HepG2 (cell line): ENCODE measurements around the gene RHOT2. TPM values are rescaled to one million over a fixed set of nuclear protein-coding genes. Genes with fewer than 3 reads are reported as not detected.

Experiments used
- AKAP8 ChIP-seq: sonication (generic); formaldehyde crosslinking; IDR thresholded peaks from 2 replicates; pipeline ENCODE4 v1.5.1; 2020; ENCODE audit warnings: mild to moderate bottlenecking, missing genetic modification reagents
- CHD4 ChIP-seq: fragments of 200-600 bp; sonication (generic); IDR thresholded peaks from 2 replicates; pipeline ENCODE4 v1.7.0; 2017; ENCODE audit warnings: mild to moderate bottlenecking, low read length, borderline replicate concordance
- KIAA2018 ChIP-seq: sonication (generic); formaldehyde crosslinking; IDR thresholded peaks from 2 replicates; pipeline ENCODE4 v1.5.0; 2020; ENCODE audit warnings: mild to moderate bottlenecking, missing genetic modification reagents, borderline replicate concordance
- MED13 ChIP-seq: sonication (generic); formaldehyde crosslinking; IDR thresholded peaks from 2 replicates; pipeline ENCODE4 v1.5.0; 2020; ENCODE audit warnings: missing genetic modification reagents
- MIER2 ChIP-seq: IDR thresholded peaks from 2 replicates; pipeline ENCODE4 v1.6.1; 2016; ENCODE audit warnings: missing biosample characterization, missing genetic modification reagents
- MLX ChIP-seq: IDR thresholded peaks from 2 replicates; pipeline ENCODE4 v1.6.1; 2016
- NFYB ChIP-seq: sonication (generic); formaldehyde crosslinking; IDR thresholded peaks from 2 replicates; pipeline ENCODE4 v1.4.0; 2020; ENCODE audit warnings: missing genetic modification reagents
- STAT6 ChIP-seq: sonication (generic); formaldehyde crosslinking; IDR thresholded peaks from 2 replicates; pipeline ENCODE4 v1.4.0; 2020; ENCODE audit warnings: missing genetic modification reagents, mild to moderate bottlenecking, borderline replicate concordance
- THRA ChIP-seq: sonication (generic); formaldehyde crosslinking; IDR thresholded peaks from 2 replicates; pipeline ENCODE4 v1.4.0; 2020; ENCODE audit warnings: missing genetic modification reagents, borderline replicate concordance
- THYN1 ChIP-seq: sonication (generic); formaldehyde crosslinking; IDR thresholded peaks from 2 replicates; pipeline ENCODE4 v1.8.1; 2023; ENCODE audit warnings: low read depth, mild to moderate bottlenecking, moderate library complexity, missing genetic modification reagents, borderline replicate concordance
- U2AF2 ChIP-seq: fragments of 200-400 bp; formaldehyde crosslinking; IDR thresholded peaks from 2 replicates; pipeline ENCODE4 v1.6.1; 2017; ENCODE audit warnings: low read depth, mild to moderate bottlenecking, low read length
- ZNF343 ChIP-seq: sonication (generic); formaldehyde crosslinking; IDR thresholded peaks from 2 replicates; pipeline ENCODE4 v1.4.0; 2020; ENCODE audit warnings: mild to moderate bottlenecking, missing genetic modification reagents
- ZNF451 ChIP-seq: sonication (generic); formaldehyde crosslinking; IDR thresholded peaks from 2 replicates; pipeline ENCODE4 v1.5.0; 2020; ENCODE audit warnings: mild to moderate bottlenecking, missing genetic modification reagents
- ZNF501 ChIP-seq: sonication (generic); formaldehyde crosslinking; IDR thresholded peaks from 2 replicates; pipeline ENCODE4 v1.5.1; 2020; ENCODE audit warnings: mild to moderate bottlenecking, moderate library complexity, missing genetic modification reagents
- ZNF614 ChIP-seq: IDR thresholded peaks from 2 replicates; pipeline ENCODE4 v1.6.1; 2018; ENCODE audit warnings: missing biosample characterization, missing genetic modification reagents, inconsistent platforms, borderline replicate concordance
- ZNF670 ChIP-seq: sonication (generic); formaldehyde crosslinking; IDR thresholded peaks from 2 replicates; pipeline ENCODE4 v1.8.0; 2022; ENCODE audit warnings: mild to moderate bottlenecking, missing genetic modification reagents, borderline replicate concordance
- polyA plus RNA-seq, 8 experiments: library from polyadenylated mRNA; depleted of rRNA in 3 of 8; stranded (reverse) in 7 of 8; unstranded in 1 of 8; fragments of >200 nt; fragmentation: Illumina TruSeq in 4 of 8; extraction: Trizol in 4 of 8; gene quantifications; 2 replicates each; pipeline versions ENCODE4 v1.2.1 to v1.2.3, GENCODE V29; 2011 to 2016; ENCODE audit warnings: low read depth in 4 of 8, missing spikeins in 1 of 8, mixed read lengths in 1 of 8; ENCODE audit not compliant: insufficient read depth in 1 of 8
- total RNA-seq, 5 experiments: library from RNA; depleted of rRNA; stranded (reverse); fragments of >200 nt; fragmentation: Illumina TruSeq; extraction: Trizol; gene quantifications; 2 replicates each; pipeline ENCODE4 v1.2.3, GENCODE V29; 2016; ENCODE audit warnings: low read depth in 1 of 5

Gene RHOT2
- total and polyA plus RNA-seq, 2 of the 13 experiments (the other 11 are each of a cell fraction or from before 2014, with no cell fraction given) = 63.6 to 76.9 TPM

- TF ChIP-seq THRA (CRISPR knock-in tag) (0 out of 2 replicates have a peak, but pooled peaks have one; percentile 11), ZNF501 (CRISPR knock-in tag) (peak; percentile 83), NFYB (CRISPR knock-in tag) (no peak), STAT6 (0 out of 2 replicates have a peak, but pooled peaks have one; percentile 51), MIER2 (CRISPR knock-in tag) (no peak), U2AF2 (no peak), THYN1 (CRISPR knock-in tag) (no peak), MED13 (CRISPR knock-in tag) (no peak), KIAA2018 (no peak), MLX (CRISPR knock-in tag) (no peak), ZNF343 (CRISPR knock-in tag) (peak; percentile 89), ZNF614 (no peak; the same call in 1 of the 2 replicates), CHD4 (no peak), ZNF451 (CRISPR knock-in tag) (no peak), ZNF670 (0 out of 2 replicates have a peak, but pooled peaks have one; percentile 12), AKAP8 (CRISPR knock-in tag) (no peak)
Observed at GRCh38 chr16:636206-637080, 31.5 kb upstream of the RHOT2 start, which contains the start of gene METTL26 (continued).
